ENCODE results near the gene CLIC1. TPM values are rescaled to one million over a fixed set of nuclear protein-coding genes. Genes with fewer than 3 reads are reported as not detected.

CLIC1 gene
- total and polyA plus RNA-seq, 12 donors = 109 to 426 (median 217) TPM

GRCh38 chr6:31728767-31729514 lies 7.4 kb downstream of the CLIC1 start, which contains the start of gene DDAH2:
DDAH2 (minus strand) TSS chr6:31729299; CDS start chr6:31729161, 138 bp downstream.
- H3K27me3 ChIP-seq = no peaks in the 10 kb centered on the region
- TF ChIP-seq CTCF (IDR thresholded peaks at IDR 0.05) (no peak), POLR2A (IDR thresholded peaks at IDR 0.05) (no peak)
- intact Hi-C loops (cut with DNase I) = no loop called here
- H3K36me3 ChIP-seq (replicated peaks in 1 of 2) = peaks cover 0 to 36% of the 10 kb centered on the region in 2 donors
- 20 to 24% (median 22%) methylated on average over 27 to 36 of the region's 36 CpGs for WGBS, 4 donors
- peak within 1 kb of the TSS in 3 of 4 donors; percentile 43 to 78 (median 51) for H3K4me3 ChIP-seq
- DNase-seq = peak in 2 of 7 donors; percentile 37 to 47
- H3K27ac ChIP-seq = peak within 1 kb of the TSS; percentile 50 to 93 (median 61)
- H3K9me3 ChIP-seq (replicated peaks in 1 of 3) = no peaks in the 10 kb centered on the region
- peaks cover 6 to 56% of the 10 kb centered on the region in 2 donors for H3K4me1 ChIP-seq (replicated peaks in 1 of 2)

GRCh38 chr6:31727717-31728671 lies 8.3 kb downstream of the CLIC1 start:
- peak in 1 of 7 donors; percentile 35 for DNase-seq
- peaks cover 6 to 47% of the 10 kb centered on the region in 2 donors for H3K4me1 ChIP-seq (replicated peaks in 1 of 2)
- peak overlapping the region in 1 of 4 donors; percentile 78 for H3K4me3 ChIP-seq
- H3K36me3 ChIP-seq (replicated peaks in 1 of 2) = peaks cover 0 to 27% of the 10 kb centered on the region in 2 donors
- WGBS, 4 donors = 75 to 83% (median 79%) methylated on average over 32 to 41 of the region's 41 CpGs
- peak overlapping the region in 3 of 5 donors; percentile 58 to 93 (median 86) for H3K27ac ChIP-seq
- H3K9me3 ChIP-seq (replicated peaks in 1 of 3) = no peaks in the 10 kb centered on the region
- intact Hi-C loops (cut with DNase I) = no loop called here
- no peak for TF ChIP-seq POLR2A (IDR thresholded peaks at IDR 0.05)
- no peak for TF ChIP-seq CTCF (IDR thresholded peaks at IDR 0.05)
- no peaks in the 10 kb centered on the region for H3K27me3 ChIP-seq

- Histone ChIP-seq H3K27me3 (no peaks in the 10 kb centered on the region), H3K4me3 (no peak overlapping the region), H3K4me1 (replicated peaks in 1 of 2) (peaks cover 6 to 39% of the 10 kb centered on the region in 2 donors), H3K36me3 (replicated peaks in 1 of 2) (peaks cover 0 to 19% of the 10 kb centered on the region in 2 donors), H3K27ac (peak overlapping the region in 4 of 5 donors; percentile 26 to 93 (median 66)), H3K9me3 (replicated peaks in 1 of 3) (no peaks in the 10 kb centered on the region)
- TF ChIP-seq CTCF (IDR thresholded peaks at IDR 0.05) = no peak
- peak in 5 of 7 donors; percentile 37 to 69 (median 43) for DNase-seq
- intact Hi-C loops (cut with DNase I) = no loop called here
- WGBS, 4 donors = 72 to 84% (median 77%) methylated on average over 3 to 7 of the region's 7 CpGs
Observed at GRCh38 chr6:31727034-31727716, 9.2 kb downstream of the CLIC1 start.
